Activated naive CD8-positive, alpha-beta T cell treated with anti-CD3 and anti-CD28 coated beads, Interleukin-2, amount 10 ng/mL, durations not matched to agents 7 days and 5 days (primary cell): ENCODE data around the gene SLC9A8. TPM values are rescaled to one million over a fixed set of nuclear protein-coding genes. Genes with fewer than 3 reads are reported as not detected.
A peak's percentile ranks its signal among the peaks of the same experiment; 100 is the strongest.

ENCODE experiments used
- ATAC-seq: fragments of 150-1000 bp; cut with Tn5 transposase; one replicate; pipeline ENCODE4 v1.10.0; 2021; ENCODE audit warnings: low read depth, moderate library complexity
- POLR2A ChIA-PET: fragments of 350-600 bp; sonication (Branson Sonifier 250); formaldehyde crosslinking; loops from one replicate; lab custom pipeline; 2021; ENCODE audit warnings: antibody characterized with exemption; lab: Charles Lee
- DNase-seq: peaks from one replicate; pipeline ENCODE4 v3.0.0; 2021
- H3K27ac Mint-ChIP-seq: one replicate; pipeline ENCODE4 v1.8.0; 2022; ENCODE audit warnings: mild to moderate bottlenecking, mixed read lengths
- H3K27me3 Mint-ChIP-seq: one replicate; pipeline ENCODE4 v1.8.0; 2022; ENCODE audit warnings: mild to moderate bottlenecking, moderate library complexity, mixed read lengths
- H3K36me3 Mint-ChIP-seq: one replicate; pipeline ENCODE4 v1.8.0; 2021; ENCODE audit warnings: mild to moderate bottlenecking, mixed read lengths
- H3K4me1 Mint-ChIP-seq: one replicate; pipeline ENCODE4 v1.8.0; 2021; ENCODE audit warnings: mixed read lengths
- H3K4me3 Mint-ChIP-seq: one replicate; pipeline ENCODE4 v1.8.0; 2022; ENCODE audit warnings: mild to moderate bottlenecking, moderate library complexity, mixed read lengths
- H3K9me3 Mint-ChIP-seq: one replicate; pipeline ENCODE4 v1.8.0; 2021; ENCODE audit warnings: mixed read lengths
- total RNA-seq, 2 experiments: library from RNA; stranded (reverse); gene quantifications; one replicate each; pipeline ENCODE4 v1.2.3, GENCODE V29; 2021

SLC9A8 gene
- total RNA-seq, 2 experiments from 2014 or later, result 18.8 to 22.3 TPM

GRCh38 chr20:49811825-49812506 is 662 bp upstream of the SLC9A8 start:
- POLR2A ChIA-PET, result interaction anchor here (0.9 to 2.1 kb wide), 9 partner anchors 9 to 216 kb away, joined by 3 to 15 read pairs (median 4); no protein-coding TSS in a partner anchor
- ATAC-seq, result no peak
- Mint-ChIP-seq H3K27me3 (no peaks in the 10 kb centered on the region), H3K36me3 (peaks cover 14% of the 10 kb centered on the region), H3K4me1 (peaks cover 25% of the 10 kb centered on the region), H3K27ac (peak overlapping the region; percentile 85), H3K9me3 (no peaks in the 10 kb centered on the region), H3K4me3 (peak overlapping the region; percentile 86)
- DNase-seq, result no peak

DNA sequence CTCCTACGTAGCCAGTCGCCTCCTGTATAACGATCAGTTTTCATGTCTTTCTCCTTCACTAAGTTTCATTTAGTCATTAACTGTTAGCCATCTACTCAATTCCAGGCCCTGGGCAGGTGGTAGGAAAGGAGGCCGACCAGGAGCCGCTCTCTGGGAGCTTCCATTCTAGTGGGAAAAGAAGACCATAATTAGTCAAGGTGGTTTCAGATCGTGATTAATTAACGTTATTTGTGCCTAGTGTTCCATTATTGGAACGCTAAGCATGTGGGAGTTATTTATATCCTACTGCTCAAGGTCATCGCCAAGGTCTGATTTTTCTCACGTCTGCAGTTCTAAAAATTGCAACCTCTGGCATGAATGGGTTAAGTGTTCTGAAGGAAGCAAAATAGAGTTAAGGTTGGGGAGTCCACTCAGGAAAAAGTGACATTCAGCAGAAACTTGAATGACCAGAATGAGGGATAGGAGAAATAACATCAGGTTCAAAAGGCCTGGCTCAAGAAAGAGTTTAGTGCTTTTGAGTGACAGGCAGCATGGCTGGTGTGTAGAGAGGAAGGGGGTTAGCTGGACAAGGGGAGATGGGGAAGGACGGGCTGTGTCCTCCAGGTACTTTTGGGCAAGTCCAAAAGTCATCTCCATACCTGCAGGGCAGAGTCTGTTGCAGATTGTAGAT is 812 bp downstream of the SLC9A8 start:
- Mint-ChIP-seq H3K36me3 (peaks cover 16% of the 10 kb centered on the region), H3K27me3 (no peaks in the 10 kb centered on the region), H3K4me3 (peak overlapping the region; percentile 97), H3K9me3 (no peaks in the 10 kb centered on the region), H3K4me1 (peaks cover 27% of the 10 kb centered on the region), H3K27ac (peak overlapping the region; percentile 85)
- ATAC-seq (no peak), DNase-seq (no peak)
- POLR2A ChIA-PET, result interaction anchor here (0.8 to 2.1 kb wide), 13 partner anchors 8 to 627 kb away, joined by 3 to 15 read pairs (median 4); no protein-coding TSS in a partner anchor

GRCh38 chr20:49814057-49814694 is 1.5 kb downstream of the SLC9A8 start:
- Mint-ChIP-seq H3K4me3 (peak overlapping the region; percentile 97), H3K9me3 (no peaks in the 10 kb centered on the region), H3K27ac (peak overlapping the region; percentile 85), H3K27me3 (no peaks in the 10 kb centered on the region), H3K4me1 (peaks cover 27% of the 10 kb centered on the region), H3K36me3 (peaks cover 20% of the 10 kb centered on the region)
- ATAC-seq (no peak), DNase-seq (no peak)
- POLR2A ChIA-PET, result interaction anchor here (0.7 to 2.1 kb wide), 3 partner anchors 13 to 271 kb away, joined by 3 to 5 read pairs (median 4); no protein-coding TSS in a partner anchor

DNA sequence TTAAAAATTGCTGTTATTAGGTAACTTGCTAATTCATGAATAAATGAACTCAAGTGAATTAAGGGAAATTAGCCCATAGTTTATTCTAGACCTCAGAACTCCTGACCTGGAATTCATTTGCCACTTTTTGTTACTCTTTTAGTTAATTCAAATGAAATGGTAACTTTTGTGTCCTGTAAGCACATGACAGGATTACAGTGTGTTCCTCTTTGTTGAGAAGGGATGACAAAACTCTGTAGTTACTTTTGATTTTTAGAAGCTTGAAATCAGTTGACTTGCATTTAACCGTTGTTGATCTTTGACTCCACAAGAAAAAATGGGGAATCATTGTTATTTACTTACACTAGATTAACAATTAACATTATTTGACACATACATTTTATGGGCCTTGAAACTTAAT is 6.2 kb downstream of the SLC9A8 start:
- peaks cover 39% of the 10 kb centered on the region for H3K4me1 Mint-ChIP-seq

DNA sequence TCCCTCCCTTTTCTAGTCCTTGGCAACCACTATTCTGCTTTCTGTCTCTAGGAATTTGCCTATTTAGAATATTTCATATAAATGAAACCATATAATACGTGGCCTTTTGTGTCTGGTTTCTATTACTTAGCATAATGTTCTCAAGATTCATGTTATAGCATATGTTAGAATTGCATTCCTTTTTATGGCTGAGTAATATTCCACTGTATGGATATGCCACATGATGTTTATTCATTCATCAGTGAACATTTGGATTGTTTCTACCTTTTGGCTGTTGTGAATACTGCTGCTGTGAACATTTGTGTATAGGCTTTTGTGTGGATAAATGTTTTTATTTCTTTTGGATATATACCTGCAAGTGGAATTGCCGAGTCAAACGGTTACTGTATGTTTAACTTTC is 7.1 kb downstream of the SLC9A8 start:
- no peaks in the 10 kb centered on the region for H3K9me3 Mint-ChIP-seq
- DNase-seq (no peak), ATAC-seq (no peak)
- peaks cover 56% of the 10 kb centered on the region for H3K36me3 Mint-ChIP-seq
- POLR2A ChIA-PET, result no interaction called here
- H3K27me3 Mint-ChIP-seq, result no peaks in the 10 kb centered on the region
- H3K4me1 Mint-ChIP-seq, result peaks cover 39% of the 10 kb centered on the region
- H3K4me3 Mint-ChIP-seq, result no peak overlapping the region
- H3K27ac Mint-ChIP-seq, result no peak overlapping the region

More for the DNA sequence above, 6.2 kb downstream of the SLC9A8 start:
- no peaks in the 10 kb centered on the region for H3K27me3 Mint-ChIP-seq
- H3K27ac Mint-ChIP-seq, result no peak overlapping the region
- no peaks in the 10 kb centered on the region for H3K9me3 Mint-ChIP-seq
- DNase-seq (no peak), ATAC-seq (no peak)
- H3K4me3 Mint-ChIP-seq, result no peak overlapping the region
- POLR2A ChIA-PET, result no interaction called here
- peaks cover 50% of the 10 kb centered on the region for H3K36me3 Mint-ChIP-seq

DNA sequence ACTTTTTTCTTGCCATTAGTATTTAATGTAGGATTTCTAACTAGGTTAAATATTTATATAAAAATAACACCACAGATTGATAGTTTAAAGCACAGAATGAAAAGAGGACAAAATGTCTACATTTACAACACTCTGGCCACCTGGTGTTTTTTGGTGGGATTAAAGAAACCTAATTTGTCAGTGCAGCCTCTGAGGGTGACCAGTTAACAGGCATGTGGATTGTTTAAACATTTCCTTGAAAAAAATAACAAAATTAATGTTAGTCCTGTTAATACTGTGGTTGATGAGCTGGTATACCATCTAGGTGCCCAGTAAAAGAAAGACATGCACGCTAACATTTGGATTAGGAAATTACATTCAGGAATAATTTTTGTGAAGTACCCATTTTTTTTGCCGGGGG is 8.8 kb downstream of the SLC9A8 start:
- no peaks in the 10 kb centered on the region for H3K9me3 Mint-ChIP-seq

GRCh38 chr20:49821870-49822331 is 9.3 kb downstream of the SLC9A8 start:
- DNase-seq (no peak), ATAC-seq (no peak)
- POLR2A ChIA-PET, result interaction anchor here (1.0 kb wide), 1 partner anchor 9 kb away, joined by 6 read pairs; the partner anchor contains the start of gene SLC9A8
- peak overlapping the region; percentile 46 for H3K27ac Mint-ChIP-seq
- peaks cover 40% of the 10 kb centered on the region for H3K4me1 Mint-ChIP-seq
- no peaks in the 10 kb centered on the region for H3K9me3 Mint-ChIP-seq
- H3K4me3 Mint-ChIP-seq, result no peak overlapping the region
- H3K36me3 Mint-ChIP-seq, result peaks cover 46% of the 10 kb centered on the region
- no peaks in the 10 kb centered on the region for H3K27me3 Mint-ChIP-seq

More for the DNA sequence above, 8.8 kb downstream of the SLC9A8 start:
- POLR2A ChIA-PET, result interaction anchor here (1.0 kb wide), 1 partner anchor 9 kb away, joined by 6 read pairs; the partner anchor contains the start of gene SLC9A8
- H3K27ac Mint-ChIP-seq, result no peak overlapping the region
- H3K27me3 Mint-ChIP-seq, result no peaks in the 10 kb centered on the region
- ATAC-seq (no peak), DNase-seq (no peak)
- H3K36me3 Mint-ChIP-seq, result peaks cover 49% of the 10 kb centered on the region
- peaks cover 40% of the 10 kb centered on the region for H3K4me1 Mint-ChIP-seq
- H3K4me3 Mint-ChIP-seq, result no peak overlapping the region

DNA sequence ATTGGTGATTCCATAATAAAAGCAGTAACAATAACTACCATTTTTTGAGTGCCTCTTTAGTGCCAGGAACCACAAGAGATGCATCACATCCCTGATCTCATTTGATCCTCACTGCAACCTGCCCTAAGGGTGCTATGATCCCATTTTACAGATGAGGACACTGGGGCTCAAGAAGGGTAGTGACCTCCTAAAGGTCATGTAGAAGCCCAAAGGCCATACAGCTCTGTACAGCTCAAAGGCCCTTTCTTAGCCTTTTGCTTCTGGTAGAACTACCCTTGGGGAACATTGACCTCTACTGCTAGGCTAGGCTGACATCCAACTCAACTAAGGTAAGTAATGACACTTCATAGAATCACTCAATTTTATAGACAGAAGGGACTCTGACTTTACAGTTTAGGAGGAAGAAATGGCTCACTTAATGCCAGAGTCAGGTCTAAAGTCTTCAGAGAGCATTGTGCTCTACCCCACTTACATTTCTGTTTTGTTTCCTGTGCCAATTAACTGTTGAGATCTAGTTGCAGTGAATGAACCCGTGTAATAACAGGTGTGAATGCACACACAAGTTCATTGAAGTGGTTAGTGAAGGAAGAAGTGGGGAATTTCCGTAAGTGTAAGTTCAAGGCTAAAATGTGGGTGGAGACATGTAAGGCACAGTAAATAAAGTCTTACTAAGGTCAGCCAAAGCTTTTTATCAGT is 10.7 kb downstream of the SLC9A8 start:
- POLR2A ChIA-PET, result interaction anchor here (0.7 to 1.5 kb wide), 3 partner anchors 181 to 641 kb away, joined by 3 read pairs; no protein-coding TSS in a partner anchor
- Mint-ChIP-seq H3K36me3 (peaks cover 44% of the 10 kb centered on the region), H3K9me3 (no peaks in the 10 kb centered on the region), H3K4me3 (peak overlapping the region; percentile 56), H3K27me3 (no peaks in the 10 kb centered on the region), H3K27ac (peak overlapping the region; percentile 84), H3K4me1 (peaks cover 35% of the 10 kb centered on the region)
- DNase-seq (no peak), ATAC-seq (peak; percentile 91)

GRCh38 chr20:49824206-49824605 is 11.6 kb downstream of the SLC9A8 start:
- H3K4me1 Mint-ChIP-seq, result peaks cover 35% of the 10 kb centered on the region
- peak overlapping the region; percentile 84 for H3K27ac Mint-ChIP-seq
- peak overlapping the region; percentile 56 for H3K4me3 Mint-ChIP-seq
- ATAC-seq (no peak), DNase-seq (no peak)
- H3K36me3 Mint-ChIP-seq, result peaks cover 40% of the 10 kb centered on the region
- POLR2A ChIA-PET, result interaction anchor here (0.6 to 0.7 kb wide), 2 partner anchors 80 to 642 kb away, joined by 3 to 6 read pairs; no protein-coding TSS in a partner anchor
- H3K9me3 Mint-ChIP-seq, result no peaks in the 10 kb centered on the region
- H3K27me3 Mint-ChIP-seq, result no peaks in the 10 kb centered on the region

- Mint-ChIP-seq H3K4me3 (no peak overlapping the region), H3K36me3 (peaks cover 35% of the 10 kb centered on the region)
- POLR2A ChIA-PET, result interaction anchor here (0.8 kb wide), 1 partner anchor 91 kb away, joined by 4 read pairs; no protein-coding TSS in a partner anchor
Observed at GRCh38 chr20:49825521-49826033, 12.9 kb downstream of the SLC9A8 start.

GRCh38 chr20:49831022-49831769 is 18.6 kb downstream of the SLC9A8 start:
- Mint-ChIP-seq H3K4me3 (no peak overlapping the region), H3K4me1 (peaks cover 2% of the 10 kb centered on the region), H3K36me3 (peaks cover 15% of the 10 kb centered on the region), H3K27ac (peak overlapping the region; percentile 7), H3K9me3 (no peaks in the 10 kb centered on the region), H3K27me3 (no peaks in the 10 kb centered on the region)
- POLR2A ChIA-PET, result no interaction called here
- DNase-seq, result no peak
- no peak for ATAC-seq

More at GRCh38 chr20:49825521-49826033, 12.9 kb downstream of the SLC9A8 start:
- peaks cover 33% of the 10 kb centered on the region for H3K4me1 Mint-ChIP-seq
- no peaks in the 10 kb centered on the region for H3K27me3 Mint-ChIP-seq
- DNase-seq, result no peak
- H3K9me3 Mint-ChIP-seq, result no peaks in the 10 kb centered on the region
- no peak for ATAC-seq
- H3K27ac Mint-ChIP-seq, result no peak overlapping the region
